Epidermal melanocyte (primary cell): ENCODE data around the gene ROR2.
"Not testable (repeated sequence)": the region's sequence is repeated elsewhere in the genome, so short reads cannot be mapped to it uniquely, and the experiment has no call there.

ENCODE experiments used
- DNase-seq: peaks from one replicate; pipeline ENCODE4 v3.0.0; 2011; ENCODE audit warnings: low spot score; ENCODE audit not compliant: insufficient read length

Gene ROR2

GRCh38 chr9:91583161-91583875, 366.7 kb downstream of the ROR2 start:
- no peak for DNase-seq

DNA sequence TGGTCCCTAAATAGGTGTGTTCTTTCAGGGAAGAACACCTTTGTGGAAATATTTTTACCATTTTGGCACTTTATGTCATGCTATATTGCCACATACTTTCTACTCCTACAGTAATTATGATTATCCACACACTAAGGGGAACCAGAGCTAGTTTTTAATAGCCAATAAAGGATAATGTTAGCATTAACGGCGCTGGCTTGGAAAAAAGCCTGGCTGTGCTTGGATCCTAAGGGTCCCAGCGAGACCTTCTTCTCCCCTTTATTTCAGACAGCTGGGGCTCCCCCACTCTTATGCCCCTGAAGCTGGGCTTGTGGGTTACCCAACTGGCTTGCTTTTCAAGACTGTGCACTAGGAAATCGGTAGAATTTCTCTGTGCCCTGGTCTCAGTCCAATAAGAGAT, 367.8 kb downstream of the ROR2 start:
- DNase-seq = no peak

DNA sequence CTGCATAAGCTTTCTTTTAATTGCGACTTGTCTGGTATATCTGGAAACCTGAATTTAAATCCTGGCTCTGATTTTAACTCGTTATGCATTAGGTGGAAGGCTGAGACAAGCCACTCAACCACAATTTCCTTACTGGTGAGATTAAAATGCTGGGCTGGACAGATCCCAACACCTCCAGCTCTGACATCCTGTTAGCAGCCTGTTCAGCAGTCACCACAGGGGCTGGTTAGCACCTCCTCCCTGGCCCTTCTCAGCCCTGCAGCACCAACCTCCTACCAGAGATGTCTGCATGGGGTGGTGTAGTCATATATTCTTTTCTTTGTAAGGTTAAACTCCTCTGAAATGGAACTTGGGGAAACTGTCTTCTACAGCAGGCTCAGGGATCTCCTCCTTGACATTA, 369.9 kb downstream of the ROR2 start:
- no peak for DNase-seq

- no peak for DNase-seq
Measured at GRCh38 chr9:91578911-91579310, 371.1 kb downstream of the ROR2 start.

DNA sequence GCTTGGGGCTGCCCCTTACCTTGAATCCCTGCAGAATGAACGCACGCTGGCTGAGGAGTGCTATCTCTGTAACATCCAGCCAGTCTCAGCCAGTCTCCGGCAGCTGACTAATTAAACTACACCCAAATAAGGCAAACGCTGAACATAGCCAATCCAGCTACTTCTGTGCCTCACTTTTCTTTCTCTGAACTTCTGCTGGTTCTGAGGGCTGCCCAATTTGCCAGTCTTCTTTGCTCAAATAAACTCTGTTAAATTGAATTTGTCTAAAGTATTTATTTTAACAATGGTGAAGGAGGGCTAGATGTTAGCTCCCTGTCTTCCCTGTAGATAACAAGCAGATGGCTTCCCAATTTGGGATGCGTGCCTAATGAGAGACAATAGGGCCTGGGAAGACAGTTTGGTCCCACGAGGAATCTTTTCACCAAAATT, 372.4 kb downstream of the ROR2 start:
- no peak for DNase-seq

GRCh38 chr9:91572811-91573210, 377.2 kb downstream of the ROR2 start:
- DNase-seq = no peak

GRCh38 chr9:91572044-91572443, 378.0 kb downstream of the ROR2 start:
- DNase-seq = no peak

GRCh38 chr9:91571036-91571435, 379.0 kb downstream of the ROR2 start:
- DNase-seq = no peak

- DNase-seq = no peak
Measured at GRCh38 chr9:91567642-91568274, 382.3 kb downstream of the ROR2 start.

DNA sequence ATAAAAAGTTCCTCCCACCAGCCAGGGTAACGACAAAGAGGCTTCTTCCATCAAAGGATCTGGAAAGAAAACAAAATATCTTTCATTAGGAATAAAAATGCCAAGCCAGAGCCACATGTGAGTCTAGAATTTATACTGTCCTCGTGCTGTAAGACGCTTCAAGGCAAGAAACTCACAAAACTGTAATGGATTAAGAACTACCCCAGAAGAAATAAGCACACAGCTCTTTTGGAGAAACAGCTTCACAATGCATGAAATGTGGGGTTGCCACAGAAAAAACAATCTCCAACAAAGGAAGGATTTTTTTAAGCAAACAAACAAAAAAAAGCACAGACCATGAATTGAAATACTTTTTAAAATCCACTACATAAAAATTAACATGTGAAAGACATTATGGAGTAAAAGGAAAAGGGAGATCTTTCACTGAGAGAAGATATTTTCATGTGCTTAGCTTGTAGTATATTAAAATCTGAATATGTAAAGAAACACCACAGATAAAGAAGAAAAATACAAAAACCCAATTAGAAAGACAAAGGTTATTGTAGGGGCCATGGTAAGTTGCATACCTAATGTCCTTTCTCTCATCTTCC, 385.9 kb downstream of the ROR2 start:
- no peak for DNase-seq

DNA sequence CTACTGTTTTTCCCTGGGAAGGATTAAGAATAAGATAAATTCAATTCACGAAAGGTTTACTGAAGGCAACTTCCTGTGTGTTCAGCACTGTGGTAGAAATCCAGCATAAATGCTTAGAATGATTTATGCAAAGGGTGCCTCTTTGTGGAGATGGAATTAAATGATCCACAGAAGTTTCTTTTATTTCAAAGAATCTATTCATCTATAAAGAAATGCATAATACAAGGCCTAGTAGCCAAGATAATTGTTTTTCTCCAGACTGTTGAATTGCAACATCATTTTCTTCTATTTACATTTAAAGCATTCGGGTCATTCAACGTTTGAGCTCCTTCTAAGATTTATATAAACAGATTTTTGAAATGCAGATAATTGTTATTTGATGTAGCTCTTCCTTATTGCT, 387.6 kb downstream of the ROR2 start:
- DNase-seq = no peak

DNA sequence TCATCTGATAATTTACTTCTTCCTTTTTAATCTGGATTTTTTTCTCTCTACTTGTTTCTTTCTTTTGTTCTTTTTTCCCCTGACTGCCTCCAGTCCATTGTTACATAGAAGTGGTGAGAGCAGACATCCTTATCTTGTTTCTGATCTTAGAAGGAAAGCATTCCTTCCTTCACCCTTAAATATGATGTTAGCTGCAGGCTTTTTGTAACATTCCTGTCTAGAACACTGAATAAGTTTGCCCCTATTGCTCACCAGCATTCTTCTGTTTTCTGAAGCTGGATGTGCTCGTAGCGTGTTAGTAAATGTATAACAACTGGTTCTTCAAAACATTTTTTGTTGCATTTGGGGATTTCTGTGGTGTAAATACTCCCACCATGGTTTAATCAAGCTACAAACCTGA, 389.7 kb downstream of the ROR2 start:
- no peak for DNase-seq

DNA sequence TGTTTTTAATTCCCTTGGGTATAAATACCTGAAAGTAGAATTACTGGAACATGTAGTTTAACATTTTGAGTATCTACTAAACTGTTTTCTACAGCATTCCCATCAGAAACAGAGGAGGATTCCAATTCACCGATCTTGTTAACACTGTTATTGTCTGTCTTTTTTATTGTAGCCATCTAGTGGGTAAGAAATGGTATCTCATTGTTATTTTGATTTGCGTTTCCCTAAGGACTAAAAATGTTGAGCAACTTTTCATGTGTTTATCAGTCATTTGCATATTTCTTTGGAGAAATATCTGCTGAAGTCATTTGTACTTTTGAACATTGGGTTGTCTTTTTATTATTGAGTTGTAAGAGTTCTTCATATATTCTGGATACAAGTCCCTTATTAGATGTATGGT, 391.1 kb downstream of the ROR2 start:
- no peak for DNase-seq

DNA sequence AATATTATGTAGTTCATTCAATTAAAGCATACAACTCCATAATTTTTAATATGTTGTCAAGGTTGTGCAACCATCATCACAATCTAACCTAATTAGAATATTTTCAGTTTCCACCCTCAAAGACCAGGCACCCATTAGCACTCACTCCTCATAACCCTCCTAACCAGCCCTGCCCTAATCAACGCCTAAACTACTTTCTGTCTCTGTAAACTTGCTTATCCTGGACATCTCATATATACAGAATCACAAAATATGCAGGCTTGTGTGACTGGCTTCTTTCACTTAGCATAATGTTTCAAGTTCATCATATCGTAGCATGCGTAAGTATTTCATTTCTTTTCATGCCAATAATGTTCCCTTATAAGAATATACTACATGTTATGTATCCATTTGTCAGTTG, 391.6 kb downstream of the ROR2 start:
- no peak for DNase-seq

- no peak for DNase-seq
Measured at GRCh38 chr9:91557327-91557726, 392.7 kb downstream of the ROR2 start.

DNA sequence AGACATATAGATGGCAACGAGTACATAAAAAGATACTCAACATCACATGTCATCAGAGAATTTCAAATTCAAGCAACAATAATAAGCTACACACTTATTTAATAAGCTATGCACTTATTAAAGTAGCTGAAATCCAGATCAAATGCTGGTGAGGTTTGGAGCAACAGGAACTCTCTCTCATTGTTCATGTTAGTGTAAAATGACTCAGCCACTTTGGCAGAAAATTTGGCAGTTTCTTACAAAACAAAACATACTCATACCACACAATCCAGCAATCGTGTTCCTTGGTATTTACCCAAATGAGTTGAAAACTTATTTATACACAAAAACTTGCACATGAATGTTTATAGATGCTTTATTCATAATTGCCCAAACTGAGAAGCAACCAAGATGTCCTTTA, 394.9 kb downstream of the ROR2 start:
- DNase-seq = no peak

DNA sequence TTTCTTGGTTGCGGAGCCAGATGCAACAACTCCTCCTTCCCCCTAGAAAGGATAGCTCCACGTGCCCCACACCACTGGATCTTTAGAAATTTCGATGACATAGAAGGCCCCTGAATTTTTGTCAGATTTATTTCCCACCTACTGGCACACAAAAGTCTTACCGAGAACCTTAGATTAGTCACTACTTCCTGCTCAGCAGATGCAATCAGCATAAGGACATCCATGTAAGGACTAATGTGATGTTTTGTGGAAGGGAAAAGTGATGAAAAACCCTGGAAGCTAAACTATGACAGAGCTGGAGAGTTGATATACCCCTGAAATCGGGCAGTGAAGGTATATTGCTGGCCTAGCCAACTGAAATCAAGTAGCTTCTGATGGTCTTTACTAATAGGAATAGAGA, 400.9 kb downstream of the ROR2 start:
- DNase-seq = no peak

DNA sequence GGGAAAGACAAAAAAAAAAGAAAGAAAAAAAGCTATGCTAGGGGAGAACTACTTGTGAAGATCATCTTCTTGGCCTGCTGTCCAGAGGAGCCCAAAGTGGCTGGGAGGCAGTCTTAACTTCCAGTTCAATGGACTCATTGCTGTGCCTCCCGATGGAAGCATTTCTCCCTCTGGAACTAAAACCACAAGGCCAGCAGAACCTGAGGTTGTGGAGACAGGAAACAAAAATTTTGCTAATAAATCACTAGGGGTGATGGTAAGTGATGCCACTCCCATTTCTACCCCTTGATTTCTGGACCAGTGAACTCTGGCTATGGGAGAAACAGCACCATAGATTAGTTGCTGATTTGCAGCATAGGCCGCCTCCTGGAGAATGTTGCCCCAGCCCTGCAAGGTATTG, 402.9 kb downstream of the ROR2 start:
- no peak for DNase-seq

- DNase-seq = no peak
Measured at GRCh38 chr9:91546574-91546973, 403.5 kb downstream of the ROR2 start.

- DNase-seq = no peak
Measured at GRCh38 chr9:91541734-91542133, 408.3 kb downstream of the ROR2 start.

GRCh38 chr9:91540506-91540905, 409.5 kb downstream of the ROR2 start:
- not testable (repeated sequence) for DNase-seq

- no peak for DNase-seq
Measured at GRCh38 chr9:91536211-91536691, 413.8 kb downstream of the ROR2 start.

- no peak for DNase-seq
Measured at GRCh38 chr9:91534374-91534773, 415.7 kb downstream of the ROR2 start.
